Psoas muscle (tissue), 8 donors: Measurements from ENCODE around the gene ITPKA. TPM values are rescaled to one million over a fixed set of nuclear protein-coding genes. Genes with fewer than 3 reads are reported as not detected.

Source experiments
- ATAC-seq, 4 donors: fragments of 200-7000 bp; cut with Tn5 transposase; one replicate each; pipeline ENCODE4 v1.9.1; 2020; ENCODE audit warnings: moderate library complexity in 3 of 4, mild to moderate bottlenecking in 2 of 4
- DNase-seq, 2 donors: peaks; one replicate each; pipeline ENCODE4 v3.0.0-alpha.2; 2020
- H3K27ac ChIP-seq: fragments of 200-600 bp; one replicate; pipeline ENCODE4 v1.8.0; 2022
- H3K27me3 ChIP-seq, 3 donors: fragments of 200-600 bp in 1 of 3; one replicate each; pipeline versions ENCODE4 v1.6.1 to v1.8.0; 2013 to 2022; ENCODE audit warnings: low read length in 2 of 3, mild to moderate bottlenecking in 2 of 3, moderate library complexity in 1 of 3; ENCODE audit not compliant: insufficient read depth in 3 of 3
- H3K36me3 ChIP-seq, 2 donors: fragments of 200-600 bp in 1 of 2; one replicate each; pipeline versions ENCODE4 v1.6.1 to v1.8.0; 2013 to 2022; ENCODE audit warnings: low read depth in 1 of 2, mild to moderate bottlenecking in 1 of 2, moderate library complexity in 1 of 2; ENCODE audit not compliant: insufficient read depth in 1 of 2
- H3K4me1 ChIP-seq: fragments of 200-600 bp; one replicate; pipeline ENCODE4 v1.8.0; 2022
- H3K4me3 ChIP-seq: fragments of 200-600 bp; one replicate; pipeline ENCODE4 v1.8.0; 2022; ENCODE audit warnings: mild to moderate bottlenecking
- H3K9me3 ChIP-seq: fragments of 200-600 bp; one replicate; pipeline ENCODE4 v1.8.0; 2022
- WGBS, 3 donors: extraction: QIAGEN DNeasy Blood & Tissue Kit; methylation state at CpG; one replicate each; pipeline versions ENCODE4 v1.1.6 to v1.1.7; 2013; 5-methylcytosine and 5-hydroxymethylcytosine counted together
- intact Hi-C, 2 donors: fragments of 100-400 bp; cut with DNase I; formaldehyde crosslinking; loops; one replicate each; pipeline versions ENCODE4 v1.11.0 to v1.14.2; 2022
- long read RNA-seq, 2 donors: library from polyadenylated mRNA; unstranded; transcript quantifications; one replicate each; pipeline ENCODE4 v2.0.0, GENCODE V29; 2021
- polyA plus RNA-seq, 3 donors: library from polyadenylated mRNA; stranded (reverse); fragments of 200-250 nt; gene quantifications; one replicate each; pipeline ENCODE4 v1.2.3, GENCODE V29; 2013
- total RNA-seq, 4 donors: library from RNA; stranded (reverse); fragmentation: NEBNext Ultra II Directional in 2 of 4; extraction: Animal tissue kit (Norgen Biotek cat#: 25700) in 2 of 4; gene quantifications; one replicate each; pipeline versions ENCODE4 v1.2.1 to v1.2.4, GENCODE V29; 2021 to 2023
- TF ChIP-seq, protein P1 (sequence below): fragments of 200-600 bp; IDR thresholded peaks from one replicate; pipeline ENCODE4 v1.8.0; 2022; ENCODE audit warnings: antibody characterized with exemption
- donor health status: healthy with polysubstance abuse.
- donor health status: DM: no; HTN: no; CAD: no; lungs with moderate emphysema.
- donor health status: Bipolar disorder and iron deficiency.
- donor health status: healthy.
- donor health status: DM: yes; HTN: yes; CAD: no.
- donor health status: DM: no; HTN: no; CAD: no.
- donor health status: DM: no; HTN: no; CAD: no.
- donor health status: DM: yes; HTN: yes; CAD: no.

ITPKA gene
- total RNA-seq (1 to 10 TPM in 1 of 4 donors, under 1 TPM in 2, not detected in 1; 0.23 to 1.3 (median 0.89) TPM), polyA plus RNA-seq (1 to 10 TPM in 1 of 3 donors, under 1 TPM in 2; 0.04 to 1.7 (median 0.68) TPM)
- long read RNA-seq, donor 1, partial matches to known transcripts, result 0 of 1 reads
- long read RNA-seq, donor 1, other reads (novel, unspliced or antisense), result 1 of 1 reads
- long read RNA-seq, donor 2, partial matches to known transcripts, result 2 of 2 reads
- long read RNA-seq, donor 2, other reads (novel, unspliced or antisense), result 0 of 2 reads

DNA sequence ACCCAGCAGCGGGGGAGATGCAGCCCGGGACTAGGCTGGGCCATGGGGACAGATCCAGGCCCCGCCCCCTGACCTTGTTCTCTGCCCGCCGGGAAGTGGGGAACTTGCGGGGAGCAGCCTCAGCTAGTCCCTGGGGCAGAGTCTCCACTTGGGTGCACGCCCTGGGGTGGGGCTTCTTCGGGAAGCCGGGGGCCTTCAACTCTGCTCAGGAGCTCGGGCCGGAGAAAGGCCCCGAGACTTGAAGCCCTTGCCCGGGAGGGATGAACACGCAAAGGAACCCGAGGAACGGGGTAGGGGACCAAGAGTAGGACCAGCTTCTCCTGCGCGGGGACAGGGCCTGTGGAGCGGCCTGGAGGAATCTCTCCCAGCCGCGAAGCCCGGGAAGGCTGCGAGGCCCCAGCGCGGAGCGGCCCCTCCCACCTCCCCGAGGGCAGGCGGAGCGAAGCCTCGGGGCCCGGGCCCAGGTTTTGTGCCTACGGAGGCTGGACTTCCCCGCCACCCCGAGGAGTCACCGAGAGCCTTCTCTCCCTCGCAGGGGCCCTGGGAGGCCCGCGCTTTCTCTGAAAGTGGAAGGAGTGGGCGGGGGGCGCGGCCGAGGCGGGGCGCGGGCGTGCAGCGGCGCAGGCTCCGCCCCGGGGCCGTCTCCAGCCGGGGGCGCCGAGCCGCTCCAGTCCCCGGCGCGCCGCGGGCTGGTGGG is at the start of gene ITPKA:
Gene ITPKA (plus strand): TSS at position 670 of the 697 bp plus-strand sequence. CDS start 54 bp downstream, outside the sequence.
- TF ChIP-seq, protein P1, sequence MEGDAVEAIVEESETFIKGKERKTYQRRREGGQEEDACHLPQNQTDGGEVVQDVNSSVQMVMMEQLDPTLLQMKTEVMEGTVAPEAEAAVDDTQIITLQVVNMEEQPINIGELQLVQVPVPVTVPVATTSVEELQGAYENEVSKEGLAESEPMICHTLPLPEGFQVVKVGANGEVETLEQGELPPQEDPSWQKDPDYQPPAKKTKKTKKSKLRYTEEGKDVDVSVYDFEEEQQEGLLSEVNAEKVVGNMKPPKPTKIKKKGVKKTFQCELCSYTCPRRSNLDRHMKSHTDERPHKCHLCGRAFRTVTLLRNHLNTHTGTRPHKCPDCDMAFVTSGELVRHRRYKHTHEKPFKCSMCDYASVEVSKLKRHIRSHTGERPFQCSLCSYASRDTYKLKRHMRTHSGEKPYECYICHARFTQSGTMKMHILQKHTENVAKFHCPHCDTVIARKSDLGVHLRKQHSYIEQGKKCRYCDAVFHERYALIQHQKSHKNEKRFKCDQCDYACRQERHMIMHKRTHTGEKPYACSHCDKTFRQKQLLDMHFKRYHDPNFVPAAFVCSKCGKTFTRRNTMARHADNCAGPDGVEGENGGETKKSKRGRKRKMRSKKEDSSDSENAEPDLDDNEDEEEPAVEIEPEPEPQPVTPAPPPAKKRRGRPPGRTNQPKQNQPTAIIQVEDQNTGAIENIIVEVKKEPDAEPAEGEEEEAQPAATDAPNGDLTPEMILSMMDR, result no peak
- ATAC-seq, result peak; percentile 44 to 71 (median 64)
- intact Hi-C loops, result no loop called here
- Histone ChIP-seq H3K9me3 (no peaks in the 10 kb centered on the region), H3K4me1 (peaks cover 14% of the 10 kb centered on the region), H3K4me3 (peak within 1 kb of the TSS; percentile 67), H3K27ac (no peak within 1 kb of the TSS), H3K27me3 (peaks cover 0 to 87% (median 31%) of the 10 kb centered on the region in 3 donors), H3K36me3 (no peaks in the 10 kb centered on the region)
- 1% methylated on average over 29 to 60 of the region's 60 CpGs for WGBS, 3 donors
- peak; percentile 69 to 75 for DNase-seq

DNA sequence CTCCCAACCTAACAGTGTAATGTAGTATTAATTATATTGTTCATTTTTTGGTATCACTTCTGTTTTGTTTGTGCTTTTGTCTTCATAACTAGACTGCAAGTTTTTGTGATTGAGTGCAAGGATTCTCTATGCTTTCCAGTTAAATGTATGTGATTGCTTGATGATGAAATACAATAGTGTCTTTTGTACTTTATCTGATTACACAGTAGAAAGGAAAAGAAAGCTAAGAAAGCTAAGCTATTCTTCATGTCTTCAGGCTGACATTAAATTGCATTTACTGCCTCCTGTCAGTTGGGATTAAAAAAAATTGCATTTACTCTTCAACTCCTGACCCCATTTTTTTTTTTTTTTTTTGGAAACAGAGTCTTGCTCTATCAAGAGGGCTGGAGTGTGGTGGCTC is 48.3 kb upstream of the ITPKA start:
- H3K9me3 ChIP-seq, result no peaks in the 10 kb centered on the region
- no peak overlapping the region for H3K4me3 ChIP-seq
- H3K4me1 ChIP-seq, result no peaks in the 10 kb centered on the region
- intact Hi-C loops, result no loop called here
- no peak for ATAC-seq
- no peaks in the 10 kb centered on the region for H3K27me3 ChIP-seq
- TF ChIP-seq, protein P1, result no peak
- H3K36me3 ChIP-seq, result peaks cover 0 to 36% of the 10 kb centered on the region in 2 donors
- H3K27ac ChIP-seq, result no peak overlapping the region
- DNase-seq, result no peak

DNA sequence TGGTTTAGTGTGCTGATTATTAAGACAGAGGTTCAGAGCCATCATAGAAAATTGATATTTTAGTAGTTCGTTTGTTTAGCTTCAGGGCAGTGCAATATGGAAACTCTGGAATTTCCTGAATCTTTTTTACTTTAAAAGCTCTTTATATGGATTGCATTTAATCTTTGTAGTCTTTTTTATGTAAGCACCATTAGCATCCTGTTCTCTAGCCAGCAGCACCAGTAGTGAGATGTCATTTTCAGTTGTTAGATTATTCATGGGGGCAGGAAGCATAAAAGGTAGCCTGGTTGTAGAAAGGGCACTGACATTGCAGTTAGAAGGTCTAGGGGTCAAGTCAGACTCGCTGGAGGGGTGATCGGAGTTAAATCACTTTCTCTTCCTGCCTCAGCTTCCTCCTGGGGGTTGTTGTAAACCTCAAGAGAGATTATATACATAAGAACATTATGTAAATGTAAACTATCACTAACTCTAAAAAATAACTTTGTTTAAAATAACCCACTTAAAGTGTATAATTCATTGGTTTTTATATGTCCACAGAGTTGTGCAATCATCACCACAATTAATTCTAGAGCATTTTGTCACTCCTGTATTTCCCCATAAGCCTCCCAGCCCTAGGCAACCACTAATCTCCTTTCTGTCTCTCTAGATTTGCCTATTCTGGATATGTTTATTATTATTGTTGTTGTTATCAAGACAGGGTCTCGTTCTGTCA is 31.4 kb upstream of the ITPKA start:
- Histone ChIP-seq H3K4me1 (no peaks in the 10 kb centered on the region), H3K4me3 (no peak overlapping the region), H3K9me3 (no peaks in the 10 kb centered on the region), H3K36me3 (peaks cover 4 to 73% of the 10 kb centered on the region in 2 donors), H3K27me3 (no peaks in the 10 kb centered on the region), H3K27ac (no peak overlapping the region)
- TF ChIP-seq, protein P1, result no peak
- no peak for ATAC-seq
- 74 to 79% (median 79%) methylated on average over 4 of the region's 4 CpGs for WGBS, 3 donors
- intact Hi-C loops, result no loop called here
- no peak for DNase-seq

DNA sequence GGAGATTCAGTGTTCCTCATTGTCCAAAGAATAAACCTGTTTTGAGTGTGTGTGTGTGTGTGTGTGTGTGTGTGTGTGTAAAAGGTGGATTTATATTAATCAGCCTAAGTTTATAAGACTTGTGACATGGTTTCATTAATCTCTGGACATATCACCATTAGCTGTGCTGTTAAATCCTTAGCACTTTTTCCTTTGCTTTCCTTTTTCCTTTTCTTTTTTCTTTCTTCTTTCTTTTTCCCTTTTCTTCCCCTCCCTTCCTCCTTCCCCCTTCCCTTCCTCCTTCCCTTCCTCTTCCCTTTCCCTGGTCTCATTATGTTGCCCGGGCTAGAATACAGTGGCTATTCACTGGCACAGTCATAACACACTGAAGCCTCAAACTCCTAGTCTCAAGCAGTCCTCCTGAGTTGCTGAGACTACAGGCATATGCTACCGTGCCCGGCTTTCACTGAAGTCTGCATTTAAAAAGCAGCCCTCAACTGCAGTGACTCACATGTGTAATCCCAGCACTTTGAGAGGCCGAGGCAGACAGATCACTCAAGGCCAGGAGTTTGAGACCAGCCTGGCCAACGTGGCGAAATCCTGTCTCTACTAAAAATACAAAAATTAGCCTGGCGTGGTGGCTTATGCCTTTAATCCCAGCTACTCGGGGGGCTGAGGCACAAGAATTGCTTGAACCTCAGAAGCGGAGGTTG is 28.6 kb upstream of the ITPKA start:
- H3K36me3 ChIP-seq, result peaks cover under 1 to 75% of the 10 kb centered on the region in 2 donors

More for the DNA sequence above, 28.6 kb upstream of the ITPKA start:
- intact Hi-C loops, result loop anchor here in 1 of 2 donors (5.0 kb wide), 1 partner anchor 347 kb away; no protein-coding TSS in a partner anchor
- TF ChIP-seq, protein P1, result no peak
- Histone ChIP-seq H3K4me1 (no peaks in the 10 kb centered on the region), H3K27me3 (no peaks in the 10 kb centered on the region), H3K27ac (no peak overlapping the region), H3K4me3 (no peak overlapping the region), H3K9me3 (no peaks in the 10 kb centered on the region)
- ATAC-seq (no peak), DNase-seq (no peak)
- WGBS, 3 donors, result 89 to 94% (median 92%) methylated on average over 9 of the region's 9 CpGs
